ENCODE data around the gene RAD51.

The RAD51 gene

GRCh38 chr15:40762919-40763800, 68.2 kb downstream of the RAD51 start:
- peak; percentile 11 for DNase-seq (ENCODE audit: low spot score)

DNA sequence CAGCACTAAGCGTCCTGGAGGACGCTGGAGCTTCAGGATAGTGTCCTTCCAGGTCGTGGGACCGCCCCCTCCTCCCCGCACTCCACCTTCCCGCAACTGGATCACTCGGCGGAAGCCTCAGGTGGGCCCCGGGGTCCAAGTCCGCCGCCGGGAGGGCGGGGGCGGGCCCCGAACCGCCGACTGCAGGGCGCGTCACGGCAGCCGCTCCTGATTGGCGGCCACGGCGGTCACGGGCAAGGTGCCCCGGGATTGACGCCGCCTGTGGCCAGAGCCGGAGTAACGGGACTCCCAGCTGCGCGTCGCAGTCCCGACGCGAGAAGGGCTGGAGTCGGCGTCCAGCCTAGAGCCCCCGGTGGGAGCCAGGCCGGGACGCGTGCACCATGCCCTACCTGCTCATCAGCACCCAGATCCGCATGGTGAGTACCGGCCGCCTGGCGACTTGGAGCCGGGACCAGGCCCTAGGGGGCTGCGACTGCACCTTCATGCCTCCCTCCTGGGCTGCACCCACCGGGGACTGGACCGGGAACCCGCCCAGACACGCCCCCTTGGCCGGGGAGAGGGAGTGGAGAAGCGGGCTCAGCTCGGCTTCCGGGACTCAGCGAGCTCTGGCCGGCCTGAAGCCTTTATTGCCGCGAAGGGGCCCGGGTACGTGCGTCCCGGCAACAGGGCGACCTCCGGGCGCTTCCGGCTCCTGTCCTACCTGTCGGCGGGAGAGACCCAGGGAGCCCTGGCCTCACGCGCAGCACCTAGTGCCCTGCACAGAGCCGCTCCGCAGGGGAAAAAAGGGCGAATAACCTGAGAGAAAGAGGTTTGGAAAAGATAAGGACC, 69.0 kb downstream of the RAD51 start, which contains the start of gene GCHFR:
TSS of gene GCHFR (plus strand) at position 268 of the 828 bp plus-strand sequence. CDS start at position 381, 113 bp downstream.
- DNase-seq (ENCODE audit: low spot score), result peak; percentile 60

DNA sequence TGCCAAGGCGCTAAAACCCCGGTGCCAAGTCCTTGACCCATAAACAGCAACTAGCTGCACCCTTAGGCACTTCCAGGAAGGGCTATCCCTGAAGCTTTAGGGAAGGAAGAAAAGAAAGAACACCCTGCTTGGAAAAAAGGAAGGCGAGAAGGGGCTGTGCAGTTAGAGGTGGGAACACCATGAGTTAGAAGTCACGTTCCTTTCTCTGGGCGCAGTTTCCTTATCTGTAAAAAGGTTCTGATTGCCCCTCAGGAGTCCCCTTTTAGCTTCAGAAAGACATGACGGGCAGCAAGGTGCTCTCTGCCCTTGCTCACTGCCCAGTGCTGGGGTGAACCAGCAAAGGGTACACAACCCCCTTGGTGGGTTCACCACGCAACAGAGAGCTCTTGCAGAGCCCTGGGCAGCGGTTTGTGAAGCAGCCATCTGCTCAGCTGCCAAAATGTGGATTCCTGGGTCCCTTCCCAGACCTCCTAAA, 69.7 kb downstream of the RAD51 start:
- no peak for DNase-seq (ENCODE audit: low spot score)

- DNase-seq (ENCODE audit: low spot score), result no peak
Measured at GRCh38 chr15:40766194-40766815, 71.3 kb downstream of the RAD51 start.

DNA sequence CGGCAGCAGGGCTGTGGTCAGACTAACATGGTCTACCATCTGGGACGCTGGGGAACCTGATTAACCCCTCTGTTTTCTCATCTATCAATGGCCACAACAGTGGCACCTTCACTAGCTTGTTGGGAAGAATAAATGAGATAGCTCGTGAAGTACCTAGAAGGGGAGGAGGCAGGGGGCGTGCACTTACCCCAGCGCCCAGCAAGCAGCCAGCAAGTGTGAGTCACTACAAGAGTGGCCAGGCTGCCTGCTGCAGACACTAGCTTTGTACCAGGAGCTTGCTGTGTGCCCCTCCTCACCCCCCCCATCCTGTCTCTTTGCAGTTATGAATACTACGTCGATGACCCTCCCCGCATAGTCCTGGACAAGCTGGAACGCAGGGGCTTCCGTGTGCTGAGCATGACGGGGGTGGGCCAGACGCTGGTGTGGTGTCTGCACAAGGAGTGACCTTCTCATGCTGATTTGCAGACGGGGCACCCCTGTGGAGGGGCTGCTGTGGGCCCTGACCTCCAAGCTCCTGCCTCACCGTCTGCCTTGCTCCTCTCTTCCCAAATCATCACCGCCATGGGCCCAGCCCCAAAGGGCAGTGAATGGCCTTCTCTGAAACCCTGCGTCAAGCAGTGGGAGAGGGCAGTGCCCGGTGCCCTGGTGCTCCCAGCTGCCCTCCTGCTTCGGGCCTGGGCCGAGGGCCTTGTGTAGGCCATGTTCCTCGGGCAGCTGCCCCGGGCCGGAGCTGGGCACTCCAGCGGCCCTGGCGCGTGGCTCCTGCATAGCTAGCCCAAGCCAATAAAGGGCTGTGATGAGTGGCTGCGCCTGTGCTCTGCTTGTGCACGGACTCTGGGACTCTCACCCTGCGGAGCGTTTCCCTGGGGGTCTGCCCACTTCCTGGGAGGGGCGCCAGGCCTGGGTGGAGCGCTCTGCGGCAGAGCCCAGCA, 72.2 kb downstream of the RAD51 start:
- DNase-seq (ENCODE audit: low spot score), result no peak

DNA sequence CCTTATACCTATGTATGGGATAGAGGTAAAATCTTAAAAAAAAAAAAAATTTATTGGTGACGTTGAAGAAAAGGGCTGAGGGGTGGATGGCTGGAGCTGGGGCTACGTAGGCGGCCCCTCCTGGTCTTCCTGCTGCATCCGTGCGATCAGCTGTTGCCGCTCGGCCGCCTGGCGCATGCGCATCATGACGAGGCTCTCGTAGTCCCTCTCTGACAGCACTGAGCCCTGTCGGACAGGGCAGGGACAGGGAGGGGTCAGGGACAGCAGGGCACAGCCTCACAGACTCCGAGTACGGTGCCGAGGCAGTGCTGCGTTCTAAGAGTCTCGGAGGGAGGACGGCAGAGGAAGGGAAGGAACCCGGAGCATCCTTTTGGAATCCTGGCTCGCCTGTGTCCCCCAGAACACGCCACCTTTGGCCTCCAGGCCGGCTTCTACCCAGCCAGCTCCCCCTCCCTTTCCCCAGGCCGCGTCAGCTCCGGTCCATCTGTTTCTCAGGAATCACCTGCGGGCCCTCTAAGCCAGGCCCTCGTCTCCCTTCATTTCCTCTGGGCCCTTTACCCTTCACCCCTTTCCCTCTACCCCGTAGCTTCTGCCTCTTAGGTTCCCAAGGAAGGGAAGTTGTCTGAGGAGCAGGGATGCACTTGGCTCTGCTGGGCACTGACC, 73.0 kb downstream of the RAD51 start:
- DNase-seq (ENCODE audit: low spot score), result no peak

DNA sequence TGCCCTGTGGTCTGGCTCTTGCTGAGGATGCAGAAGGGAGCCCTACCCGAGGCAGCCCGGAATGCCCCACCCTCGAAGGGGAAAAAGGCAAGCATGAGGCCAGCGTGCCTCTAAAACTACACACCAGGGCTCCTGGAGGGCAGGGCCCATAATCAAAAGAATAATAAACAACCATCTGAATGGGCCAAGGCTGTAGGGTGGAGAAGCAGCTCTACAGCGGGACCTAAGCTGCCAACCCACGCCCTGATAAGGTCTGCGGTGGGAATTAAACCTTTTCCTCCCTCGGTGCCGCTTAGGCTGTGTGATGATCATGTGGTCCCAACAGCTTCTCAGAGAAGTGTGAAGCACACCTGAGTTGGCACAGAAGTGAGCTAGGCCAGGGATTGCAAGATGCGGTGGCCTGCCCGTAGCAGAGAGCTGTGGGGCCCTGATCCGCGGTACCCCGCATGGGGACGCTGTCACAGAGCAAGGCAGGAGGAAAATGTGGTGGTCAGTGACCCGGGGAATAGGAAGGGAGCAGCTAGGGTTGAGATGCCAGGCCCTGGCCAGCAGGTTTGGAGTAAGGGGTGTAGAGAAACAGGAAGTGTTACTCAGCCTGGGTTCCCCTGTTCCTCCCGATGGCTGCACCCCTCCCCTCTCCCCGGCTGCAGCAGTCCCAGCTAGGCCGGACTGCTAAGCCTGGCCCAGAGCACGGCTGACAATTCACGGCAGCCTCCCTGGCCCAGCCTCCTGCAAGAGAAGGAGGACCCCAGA, 73.7 kb downstream of the RAD51 start:
- DNase-seq (ENCODE audit: low spot score), result no peak

- DNase-seq (ENCODE audit: low spot score), result peak; percentile 56
Measured at GRCh38 chr15:40769274-40770146, 74.5 kb downstream of the RAD51 start, which contains the start of gene C15orf62. C15orf62 (plus strand) TSS chr15:40769980; CDS start chr15:40770496, 516 bp downstream.

GRCh38 chr15:40770147-40770721, 75.3 kb downstream of the RAD51 start:
- DNase-seq (ENCODE audit: low spot score), result no peak

GRCh38 chr15:40771242-40771641, 76.3 kb downstream of the RAD51 start:
- DNase-seq (ENCODE audit: low spot score), result no peak

GRCh38 chr15:40772014-40772413, 77.0 kb downstream of the RAD51 start:
- no peak for DNase-seq (ENCODE audit: low spot score)

DNA sequence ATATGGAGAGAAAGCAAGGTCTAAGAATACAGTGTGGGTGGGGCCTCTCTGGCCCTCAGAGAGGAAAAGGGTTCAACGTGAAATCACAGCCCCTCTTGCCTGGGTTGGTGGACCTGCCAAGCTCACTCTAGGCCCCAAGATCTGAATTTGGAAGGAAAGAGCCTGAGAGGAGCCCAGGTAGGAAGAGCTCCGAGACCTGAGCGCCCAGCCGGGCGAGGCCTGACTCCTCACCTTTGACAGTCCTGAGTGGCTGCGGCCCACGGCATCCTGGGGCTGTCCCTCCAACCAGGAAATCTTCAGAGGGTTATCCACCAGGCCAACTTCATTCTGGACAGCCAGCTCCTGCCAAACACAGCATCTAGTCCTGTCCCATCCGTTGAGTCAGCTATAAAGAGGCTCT, 78.5 kb downstream of the RAD51 start:
- no peak for DNase-seq (ENCODE audit: low spot score)

DNA sequence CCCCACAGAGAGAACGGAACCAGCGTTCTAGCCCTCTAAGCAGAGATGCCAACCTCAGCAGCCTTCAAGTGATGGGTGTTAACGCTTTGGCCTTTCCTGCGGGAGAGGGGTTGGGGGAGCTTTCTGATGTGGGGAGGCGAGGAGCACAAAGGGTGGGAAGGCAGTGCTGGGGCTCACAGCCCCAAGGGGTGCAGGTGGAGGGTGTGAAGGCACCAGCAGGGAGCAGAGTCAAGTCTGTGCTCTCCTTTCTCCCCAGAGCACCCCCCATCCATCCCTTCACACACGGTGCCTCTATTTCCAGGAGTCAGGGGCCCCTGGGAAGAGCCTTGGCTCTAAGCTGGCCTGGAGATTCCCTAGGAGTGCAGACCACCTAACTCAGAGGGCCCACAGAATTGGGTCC, 78.9 kb downstream of the RAD51 start:
- no peak for DNase-seq (ENCODE audit: low spot score)

GRCh38 chr15:40775007-40775406, 80.0 kb downstream of the RAD51 start:
- no peak for DNase-seq (ENCODE audit: low spot score)

DNA sequence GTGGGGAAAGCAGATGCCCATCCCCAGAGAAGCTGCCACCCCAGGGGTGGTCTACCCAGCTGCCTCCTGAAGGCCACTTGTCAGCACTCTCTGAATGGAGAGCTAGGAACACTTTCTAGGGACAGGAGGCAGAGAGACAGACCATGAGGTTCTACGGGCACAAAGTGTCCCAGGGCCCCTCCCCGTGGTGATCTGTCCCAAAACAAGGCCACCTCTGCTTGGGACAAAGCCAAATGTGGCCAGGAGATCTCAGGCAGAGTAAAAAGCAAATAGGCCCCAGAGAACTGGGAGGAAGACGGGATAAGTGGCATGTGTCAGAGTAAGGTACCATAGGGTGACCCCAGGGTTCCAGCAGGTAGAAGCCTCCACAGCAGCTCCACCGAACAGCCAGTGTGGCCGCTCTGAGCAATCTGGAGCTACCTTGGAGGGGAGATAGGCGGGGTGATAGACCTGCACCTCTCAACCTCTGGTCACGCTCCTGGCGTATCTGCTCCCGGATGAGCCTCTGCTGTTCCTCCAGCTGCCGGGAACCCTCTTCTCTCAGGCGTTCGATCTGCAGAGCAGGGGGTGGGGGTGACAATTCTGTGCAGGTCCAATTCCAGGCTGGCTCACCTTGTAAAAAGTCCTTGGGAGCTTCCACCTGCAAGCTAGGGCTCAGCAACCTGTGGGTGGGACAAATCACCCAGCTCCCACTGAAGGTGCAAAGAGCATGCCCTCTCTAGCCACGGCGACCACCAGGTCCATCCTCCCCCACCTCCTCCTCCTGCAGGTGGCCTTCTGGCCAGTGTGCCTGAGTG, 81.0 kb downstream of the RAD51 start:
- no peak for DNase-seq (ENCODE audit: low spot score)

GRCh38 chr15:40776537-40777141, 81.7 kb downstream of the RAD51 start:
- DNase-seq (ENCODE audit: low spot score), result peak; percentile 66

Measured in CD4-positive, alpha-beta T cell treated with Interleukin-2 at 100 ng/mL for 4 hours (primary cell).